MM.1S (cell line): ENCODE measurements around the gene TSPAN31.

Source experiments
- CTCF ChIP-seq: fragments of 300-600 bp; sonication (generic); IDR thresholded peaks from 2 replicates; pipeline ENCODE4 v1.5.1; 2016; ENCODE audit warnings: antibody characterized with exemption, low read length, mixed read lengths
- EZH2 ChIP-seq: fragments of 300-600 bp; sonication (generic); optimal IDR thresholded peaks from 2 replicates; pipeline ENCODE3; 2017; ENCODE audit warnings: low read depth, mild to moderate bottlenecking, antibody characterized with exemption, low read length, mixed read lengths

- TF ChIP-seq CTCF, result no peak
- TF ChIP-seq EZH2, result no peak
These were observed 12.9 kb downstream of the TSPAN31 start for GRCh38 chr12:57757771-57758170.
